ENCODE results near the gene EWSR1.

Gene EWSR1

DNA sequence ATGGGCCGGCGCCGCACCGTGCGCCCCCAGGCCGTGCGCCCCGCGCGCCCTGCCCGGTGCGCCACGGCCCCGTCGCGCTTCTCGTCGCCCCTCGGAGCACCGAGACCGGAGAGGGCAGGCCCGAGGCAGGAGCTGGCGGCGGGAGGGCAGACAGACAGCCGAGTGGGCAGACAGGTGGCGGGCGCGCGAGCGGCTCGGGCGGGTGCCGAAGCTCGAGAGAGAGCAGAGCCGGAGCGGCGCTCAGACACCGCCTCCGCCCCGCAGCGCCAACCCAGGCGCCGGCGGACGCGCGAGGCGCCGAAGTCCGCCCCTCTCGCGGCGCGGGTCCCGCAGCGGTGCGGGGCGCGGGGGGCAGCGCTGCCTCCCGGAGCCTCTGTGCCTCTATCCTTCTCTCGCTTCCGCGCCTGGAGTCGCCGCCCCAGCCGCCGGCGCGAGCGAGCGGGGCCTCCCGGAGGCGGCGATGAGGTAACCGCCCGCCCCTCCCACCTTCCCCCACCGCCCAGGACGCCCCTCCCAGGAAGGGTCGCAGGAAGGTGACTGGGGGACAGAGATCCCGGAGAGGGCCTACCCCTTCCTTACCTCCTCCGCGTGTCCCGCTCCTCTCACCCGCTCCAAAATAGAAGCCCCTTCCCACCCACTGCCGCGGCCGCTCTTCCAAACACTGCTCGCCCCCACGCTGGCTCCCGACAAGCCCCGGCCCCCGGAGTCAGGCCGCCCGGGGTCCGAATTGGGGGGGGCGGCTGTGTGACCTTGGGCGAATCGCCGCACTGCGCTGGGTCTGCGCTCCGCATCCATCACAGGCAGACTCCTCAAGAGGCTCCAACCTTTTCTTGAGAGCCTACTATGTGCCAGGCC is 47.4 kb downstream of the EWSR1 start, which contains the start of gene RASL10A:
RASL10A (minus strand) TSS at position 412 of the 855 bp plus-strand sequence. CDS start 451 bp downstream, outside the sequence.
- no peak for DNase-seq (ENCODE audit: low read depth, low spot score)

GRCh38 chr22:29316141-29316828 is 48.2 kb downstream of the EWSR1 start:
- no peak for DNase-seq (ENCODE audit: low read depth, low spot score)

DNA sequence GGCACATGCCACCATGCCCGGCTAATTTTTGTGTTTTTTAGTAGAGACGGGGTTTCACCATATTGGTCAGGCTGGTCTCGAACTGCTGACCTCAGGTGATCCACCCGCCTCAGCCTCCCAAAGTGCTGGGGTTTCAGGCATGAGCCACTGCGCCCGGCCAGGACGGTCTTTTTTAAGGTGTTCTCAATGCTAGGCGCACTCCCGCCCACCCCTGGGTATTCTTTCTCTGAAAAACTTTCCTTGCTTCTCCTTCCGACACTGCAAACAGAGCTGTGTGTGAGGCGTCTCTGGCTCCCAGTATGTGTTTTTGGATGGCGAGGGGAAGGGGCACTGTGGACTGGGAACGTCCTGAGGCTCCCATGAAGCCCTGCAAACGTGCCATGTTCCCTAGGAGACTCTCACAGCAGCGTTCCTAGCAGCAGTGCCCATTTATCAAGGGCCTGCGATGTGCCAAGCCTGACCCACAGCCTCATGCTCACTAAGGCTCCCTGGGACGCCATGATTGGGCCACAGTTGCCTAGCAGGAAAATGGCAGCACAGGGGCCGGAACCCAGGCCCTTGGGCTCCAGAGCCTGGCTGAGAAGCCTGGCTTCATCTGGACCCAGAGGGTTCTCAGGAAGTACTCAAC is 49.9 kb downstream of the EWSR1 start:
- no peak for DNase-seq (ENCODE audit: low read depth, low spot score)

GRCh38 chr22:29319072-29319471 is 51.0 kb downstream of the EWSR1 start:
- DNase-seq (ENCODE audit: low read depth, low spot score): no peak

DNA sequence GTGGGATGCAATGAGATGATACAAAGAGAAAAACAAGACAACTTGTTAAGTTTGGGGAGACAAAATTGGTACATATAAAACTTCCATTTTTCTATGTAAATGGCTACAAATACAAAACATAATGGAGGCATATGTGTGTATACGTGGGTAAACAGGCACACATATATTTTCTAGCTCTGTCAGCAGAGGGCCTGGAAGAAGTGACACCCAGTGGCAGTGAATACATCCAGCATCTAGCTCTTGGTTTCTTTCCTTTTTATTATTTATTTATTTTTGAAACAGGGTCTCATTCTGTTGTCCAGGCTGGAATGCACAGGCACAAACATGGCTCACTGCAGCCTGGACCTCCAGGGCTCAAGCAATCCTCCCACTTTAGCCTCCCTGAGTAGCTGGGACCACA is 52.5 kb downstream of the EWSR1 start:
- no peak for DNase-seq (ENCODE audit: low read depth, low spot score)

DNA sequence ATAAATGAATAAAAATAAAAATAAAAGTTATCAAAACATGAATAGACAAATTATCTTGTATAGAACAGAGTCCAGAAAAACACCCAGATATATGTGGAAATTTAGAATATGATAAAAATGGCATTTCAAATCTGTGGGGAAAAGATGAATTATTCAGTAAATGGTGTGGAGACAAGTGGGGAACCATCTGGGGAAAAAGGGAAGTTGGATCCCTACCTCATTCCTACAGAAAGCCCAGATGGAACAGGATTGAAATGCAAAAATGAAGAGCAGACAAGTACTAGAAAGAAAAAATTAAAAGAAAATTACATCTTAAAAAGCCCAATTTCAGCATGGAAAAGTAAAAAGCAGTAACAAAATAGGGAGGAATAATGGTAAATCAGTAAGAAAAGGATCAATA is 55.6 kb downstream of the EWSR1 start:
- no peak for DNase-seq (ENCODE audit: low read depth, low spot score)

DNA sequence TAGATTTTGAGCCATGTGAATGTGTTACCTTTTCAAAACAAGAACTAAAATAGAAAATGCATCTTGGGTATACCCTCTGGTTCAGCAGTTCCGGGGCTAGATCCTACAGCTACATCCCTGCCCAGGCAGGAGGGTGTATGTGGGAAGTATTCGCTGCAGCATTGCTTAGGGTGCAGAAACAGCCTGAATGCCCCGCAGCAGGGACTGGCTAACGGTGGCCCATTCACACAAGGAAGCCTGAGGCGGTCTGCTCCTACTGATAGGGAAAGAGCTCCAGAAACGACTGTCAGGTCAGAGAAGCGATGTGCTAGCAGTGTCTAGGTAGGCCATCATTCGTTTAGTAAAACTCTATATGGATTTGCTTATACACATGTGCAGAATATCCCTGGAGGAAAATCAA is 57.3 kb downstream of the EWSR1 start:
- DNase-seq (ENCODE audit: low read depth, low spot score): no peak

DNA sequence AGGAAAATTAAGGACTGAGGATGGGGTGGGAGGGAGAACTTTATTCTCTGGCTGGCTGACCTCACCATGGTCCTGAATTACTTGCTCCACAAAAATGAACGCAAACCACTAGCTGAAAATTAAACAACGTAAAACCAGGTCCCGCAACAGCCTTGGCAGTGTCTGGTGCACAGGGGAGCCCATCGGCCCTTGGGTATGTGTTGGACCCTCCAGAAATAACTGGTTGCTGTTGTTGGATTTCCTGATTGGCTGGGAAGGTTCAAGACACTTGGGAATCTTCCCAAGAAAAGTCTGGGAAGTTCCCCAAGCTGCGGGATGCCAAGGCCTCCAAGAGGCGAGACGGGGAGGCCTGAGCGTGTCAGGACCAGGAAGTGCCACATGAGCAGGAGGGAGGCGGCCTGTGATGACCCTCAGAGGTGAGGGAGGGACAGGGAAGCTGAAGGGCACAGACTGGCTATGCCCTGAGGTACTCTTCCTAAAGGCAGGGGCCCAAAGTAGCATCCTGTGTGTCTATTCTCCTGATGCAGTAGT is 57.8 kb downstream of the EWSR1 start:
- no peak for DNase-seq (ENCODE audit: low read depth, low spot score)

- DNase-seq (ENCODE audit: low read depth, low spot score): no peak
Observed at GRCh38 chr22:29326481-29326880, 58.4 kb downstream of the EWSR1 start.

- DNase-seq (ENCODE audit: low read depth, low spot score): no peak
Observed at GRCh38 chr22:29327089-29327764, 59.2 kb downstream of the EWSR1 start.

GRCh38 chr22:29328055-29328454 is 60.0 kb downstream of the EWSR1 start:
- no peak for DNase-seq (ENCODE audit: low read depth, low spot score)

DNA sequence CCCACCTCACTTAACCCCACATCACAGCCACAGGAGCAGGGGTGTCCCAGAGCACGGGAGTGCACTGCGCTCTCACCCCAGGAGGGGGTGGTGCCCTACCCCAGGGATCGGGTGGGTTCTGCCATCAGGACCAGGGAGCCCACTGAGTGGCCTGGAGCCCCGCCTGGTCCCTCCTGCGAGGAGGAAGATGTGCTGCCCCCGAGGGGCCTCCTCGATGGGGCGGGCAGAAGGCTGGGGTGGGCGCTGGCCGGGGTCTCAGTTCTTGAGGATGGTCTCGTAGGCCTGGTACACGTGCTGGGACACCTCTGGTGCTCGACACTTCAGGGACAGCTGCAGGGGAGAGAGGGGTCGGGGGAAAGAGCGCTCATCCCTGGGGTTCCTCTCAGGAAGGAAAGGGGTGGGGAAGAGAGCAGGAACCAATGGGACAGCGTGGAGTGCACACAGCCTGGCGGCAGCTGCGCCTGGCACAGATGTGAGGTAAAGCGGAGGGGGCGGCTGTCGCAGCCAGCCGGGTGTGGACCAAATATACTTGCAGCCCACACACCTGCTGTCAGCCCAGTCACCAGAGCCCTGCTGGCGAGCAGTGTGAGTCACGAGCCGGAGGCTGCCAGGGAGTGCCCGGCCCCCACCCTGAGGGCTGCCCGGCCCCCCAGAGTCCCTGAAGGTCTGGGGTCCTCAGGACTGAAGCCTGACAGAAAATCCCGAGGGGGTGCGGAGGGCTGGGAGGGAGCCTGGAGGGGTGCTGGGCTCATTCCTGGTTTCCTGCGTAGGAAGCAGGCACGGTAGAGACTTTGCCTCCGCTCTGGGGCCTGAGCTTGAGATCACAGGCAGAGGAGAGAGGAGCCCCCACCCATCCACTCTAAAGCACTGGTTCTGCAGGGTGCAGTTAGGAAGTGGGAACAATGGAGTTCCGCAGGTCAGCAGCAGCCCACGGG is 60.8 kb downstream of the EWSR1 start:
- no peak for DNase-seq (ENCODE audit: low read depth, low spot score)

- no peak for DNase-seq (ENCODE audit: low read depth, low spot score)
Observed at GRCh38 chr22:29329581-29329980, 61.5 kb downstream of the EWSR1 start.

DNA sequence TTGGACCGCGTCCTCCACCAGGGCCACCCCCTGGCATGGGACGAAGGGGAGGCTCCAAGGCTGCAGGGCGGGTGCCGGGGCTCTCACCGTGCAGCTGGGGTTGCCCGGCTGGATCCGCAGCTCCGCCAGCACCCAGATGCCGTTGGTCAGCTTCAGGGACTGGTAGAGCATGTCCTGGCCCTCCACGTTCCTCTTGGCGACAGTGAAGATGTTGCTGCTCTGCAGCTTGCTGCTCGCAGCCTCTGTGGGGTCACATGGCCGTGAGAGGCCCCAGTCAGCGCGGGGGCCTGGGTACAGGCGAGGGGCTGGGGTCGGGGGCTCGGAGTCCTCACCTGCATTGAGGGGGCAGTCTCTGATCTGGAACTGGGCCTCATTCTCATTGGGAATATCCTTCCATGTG is 62.2 kb downstream of the EWSR1 start:
- no peak for DNase-seq (ENCODE audit: low read depth, low spot score)

- no peak for DNase-seq (ENCODE audit: low read depth, low spot score)
Observed at GRCh38 chr22:29330753-29331152, 62.7 kb downstream of the EWSR1 start.

DNA sequence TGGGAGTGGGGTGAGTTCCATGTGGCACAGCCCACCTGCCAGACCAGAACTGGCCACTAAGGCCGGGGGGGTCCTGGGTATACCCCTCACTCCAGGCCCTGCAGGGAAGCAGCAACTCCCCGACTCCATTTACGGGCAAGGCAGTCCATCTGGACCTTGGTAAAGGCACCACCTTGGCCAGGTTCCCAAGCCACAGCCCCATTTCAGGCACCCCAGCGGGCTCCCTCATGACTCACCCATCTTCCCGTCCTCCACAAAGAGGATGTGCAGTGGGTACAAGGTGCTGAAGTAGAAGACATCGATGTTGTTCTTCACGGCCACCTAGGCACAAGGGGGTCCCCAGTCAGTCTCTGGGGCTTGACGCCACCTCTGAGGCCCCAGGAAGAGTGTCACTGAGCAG is 63.1 kb downstream of the EWSR1 start:
- no peak for DNase-seq (ENCODE audit: low read depth, low spot score)

DNA sequence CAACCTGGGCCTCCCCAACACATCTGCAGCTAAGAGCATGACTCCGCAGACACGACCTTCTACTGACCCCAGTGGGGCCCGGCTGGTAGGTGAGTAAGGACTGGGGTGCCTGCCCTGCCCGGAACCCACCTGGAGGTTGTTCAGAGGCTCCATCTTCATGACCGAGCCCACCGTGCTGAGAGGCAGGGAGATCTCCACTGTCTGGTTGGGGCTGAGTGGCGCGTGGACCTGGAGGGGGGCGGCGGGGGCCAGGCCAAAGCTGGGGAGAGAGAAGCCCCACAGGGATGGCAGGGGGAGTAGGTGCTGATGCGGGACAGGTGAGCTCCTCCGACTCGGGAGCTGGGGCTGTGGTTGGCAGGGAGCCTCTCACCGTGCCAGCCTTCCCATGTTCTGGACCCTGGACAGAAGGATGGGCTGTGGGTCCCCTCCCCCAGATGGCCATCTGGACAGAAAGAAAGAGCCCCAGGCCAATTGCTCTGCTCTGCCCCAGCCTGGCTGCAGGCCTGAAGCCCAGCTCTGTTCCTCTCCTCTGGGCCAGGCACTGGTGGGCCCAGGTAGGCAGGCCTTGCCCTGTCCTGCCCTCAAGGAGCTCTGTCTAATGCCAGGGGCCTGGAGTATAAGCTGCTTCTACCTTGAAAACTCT is 63.7 kb downstream of the EWSR1 start:
- DNase-seq (ENCODE audit: low read depth, low spot score): no peak

DNA sequence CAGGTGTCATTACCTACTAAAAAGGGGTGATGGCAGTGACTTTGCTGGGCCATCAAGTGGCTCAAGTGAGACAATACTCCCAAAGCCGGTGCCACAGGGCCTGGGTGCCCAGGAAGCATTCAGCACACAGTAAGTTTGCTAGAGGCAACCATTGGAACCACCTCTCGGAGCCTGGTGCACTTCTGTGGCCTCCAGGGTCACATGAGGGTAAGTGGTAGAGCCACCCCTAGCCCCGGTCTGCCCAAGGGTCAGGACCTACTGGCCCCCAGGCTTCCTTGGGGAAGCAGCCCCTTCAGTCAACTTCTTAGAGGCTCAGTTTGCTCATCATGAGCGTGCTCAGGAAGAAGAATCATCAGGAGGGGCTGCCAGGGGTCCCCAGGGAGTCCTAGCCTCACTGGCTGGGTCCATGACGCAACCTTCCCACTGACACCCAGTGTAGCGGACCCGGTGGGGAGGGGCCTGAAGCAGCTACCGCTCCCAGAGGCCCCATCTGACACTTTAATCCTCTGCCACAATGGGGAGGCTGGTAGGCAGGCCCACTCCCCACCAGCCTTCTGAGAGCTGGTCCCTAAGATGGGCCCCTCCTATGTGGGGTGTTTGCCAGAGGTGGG is 64.9 kb downstream of the EWSR1 start:
- DNase-seq (ENCODE audit: low read depth, low spot score): no peak

GRCh38 chr22:29334148-29334547 is 66.1 kb downstream of the EWSR1 start:
- no peak for DNase-seq (ENCODE audit: low read depth, low spot score)
